ENCODE results near the gene OGFOD3.
"Not testable (repeated sequence)": the region's sequence is repeated elsewhere in the genome, so short reads cannot be mapped to it uniquely, and the experiment has no call there.

Gene OGFOD3

GRCh38 chr17:82386255-82386831 is 32.0 kb downstream of the OGFOD3 start:
- DNase-seq, result no peak

GRCh38 chr17:82385559-82386254 is 32.7 kb downstream of the OGFOD3 start:
- no peak for DNase-seq

DNA sequence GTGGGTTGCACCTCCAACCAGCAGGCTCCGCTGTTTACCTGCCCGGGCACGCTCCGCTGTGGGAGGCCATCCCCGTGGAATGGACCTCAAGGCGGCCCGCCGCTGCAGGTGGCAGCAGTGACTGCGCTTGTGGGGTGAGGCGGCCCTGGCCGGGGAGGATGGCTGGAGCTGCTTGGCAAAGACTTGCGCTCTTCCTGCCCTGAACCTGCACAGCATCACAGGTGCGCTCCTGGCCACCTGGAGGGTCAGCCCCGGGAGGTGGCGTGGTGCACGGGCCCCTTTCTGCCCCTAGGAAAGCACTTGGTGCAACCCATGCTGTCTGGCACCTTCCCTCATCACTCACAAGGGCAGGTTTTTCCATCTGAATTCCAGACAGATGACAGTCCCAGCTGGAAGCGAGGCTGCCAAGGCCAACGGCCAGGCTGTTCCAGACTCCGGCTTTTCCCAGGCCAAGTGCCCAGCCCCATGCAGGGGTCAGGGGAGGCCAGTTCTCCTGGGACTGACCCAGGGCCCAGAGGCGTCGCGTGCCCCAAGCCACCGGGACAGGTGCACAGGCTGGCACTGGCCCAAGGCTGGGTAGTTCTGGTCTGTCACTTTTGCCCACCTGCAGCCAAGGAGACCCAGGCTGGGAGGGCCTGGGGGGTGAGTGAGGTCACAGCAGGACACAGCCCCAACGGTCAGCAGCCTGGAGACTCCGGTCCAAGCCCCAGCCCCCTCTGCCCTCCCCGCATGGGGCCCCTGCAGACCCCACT is 33.5 kb downstream of the OGFOD3 start:
- DNase-seq, result no peak

DNA sequence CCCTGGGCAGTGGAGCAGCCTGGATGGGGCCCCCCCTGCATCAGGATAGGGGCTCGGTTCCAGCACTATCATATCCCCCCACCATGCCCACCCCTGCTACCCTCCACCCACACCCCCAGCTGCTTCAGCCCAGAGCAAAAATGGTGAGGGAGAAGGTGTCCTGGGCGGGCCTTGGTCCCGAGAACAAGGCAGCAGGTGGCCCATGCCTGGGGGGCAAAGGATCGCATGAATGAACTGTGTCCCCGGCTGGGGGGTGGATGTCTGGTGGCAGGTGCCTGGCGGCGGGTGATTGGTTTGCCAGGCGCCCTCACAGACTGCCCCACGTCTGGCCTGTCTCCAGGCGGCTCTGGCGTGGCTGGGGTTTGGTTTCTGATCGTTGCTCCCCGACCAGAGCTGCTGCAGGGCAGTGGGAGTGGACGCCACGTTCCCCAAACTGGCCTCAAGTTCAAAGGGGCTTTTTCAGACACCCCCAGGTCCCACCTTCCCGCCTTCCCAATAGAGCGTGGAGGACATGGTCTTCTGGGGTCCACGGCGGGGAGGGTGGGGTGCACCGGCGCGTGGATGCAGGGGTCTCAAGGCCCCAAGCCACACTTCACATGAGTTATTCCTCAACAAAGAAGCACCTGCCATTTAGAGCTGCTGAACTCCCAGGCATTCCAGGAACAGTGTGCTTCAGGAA is 34.2 kb downstream of the OGFOD3 start:
- DNase-seq, result no peak

- no peak for DNase-seq
These were observed 35.0 kb downstream of the OGFOD3 start for GRCh38 chr17:82383411-82383810.

GRCh38 chr17:82382933-82383255 is 35.5 kb downstream of the OGFOD3 start:
- no peak for DNase-seq

DNA sequence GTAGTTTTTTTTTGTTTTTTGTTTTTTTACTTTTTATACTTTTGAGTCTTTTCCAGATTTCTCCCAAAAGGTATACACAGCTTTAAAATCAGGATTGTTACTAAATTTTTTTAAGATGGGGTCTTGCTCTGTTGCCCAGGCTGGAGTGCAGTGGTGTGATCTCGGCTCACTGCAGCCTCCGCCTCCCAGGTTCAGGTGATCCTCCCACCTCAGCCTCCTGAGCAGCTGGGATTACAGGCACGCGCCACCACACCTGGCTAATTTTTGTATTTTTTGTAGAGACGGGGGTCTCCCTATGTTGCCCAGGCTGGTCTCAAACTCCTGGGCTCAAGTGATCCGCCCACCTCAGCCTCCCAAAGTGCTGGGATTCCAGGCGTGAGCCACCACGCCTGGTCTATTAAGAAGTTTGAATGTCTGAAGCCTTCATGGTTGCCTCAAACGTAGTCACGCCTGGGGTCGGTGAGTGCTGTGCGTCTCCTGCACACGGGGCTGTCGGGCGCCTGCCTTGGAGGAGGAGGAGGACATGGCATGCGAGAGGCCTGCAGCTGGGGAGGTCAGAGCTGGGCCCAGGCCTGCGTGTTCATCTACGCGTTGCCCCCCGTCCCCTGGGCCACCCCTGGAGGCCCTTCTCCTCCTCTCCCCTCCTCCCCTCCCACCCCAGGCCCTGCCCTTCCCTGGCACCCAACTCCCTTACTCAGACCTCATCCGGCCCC is 36.0 kb downstream of the OGFOD3 start:
- DNase-seq, result not testable (repeated sequence)

DNA sequence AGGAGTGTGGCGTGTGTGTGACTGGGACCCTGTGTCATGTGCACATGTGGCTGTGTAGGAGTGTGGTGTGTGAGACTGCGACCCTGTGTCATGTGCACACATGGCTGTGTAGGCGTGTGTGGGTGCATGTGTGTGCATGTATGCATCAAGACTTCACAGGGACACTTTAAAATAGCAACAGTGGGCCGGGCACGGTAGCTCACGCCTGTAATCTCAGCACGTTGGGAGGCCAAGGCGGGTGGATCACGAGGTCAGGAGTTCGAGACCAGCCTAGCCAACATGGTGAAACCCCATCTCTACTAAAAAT is 36.7 kb downstream of the OGFOD3 start:
- DNase-seq, result not testable (repeated sequence)

DNA sequence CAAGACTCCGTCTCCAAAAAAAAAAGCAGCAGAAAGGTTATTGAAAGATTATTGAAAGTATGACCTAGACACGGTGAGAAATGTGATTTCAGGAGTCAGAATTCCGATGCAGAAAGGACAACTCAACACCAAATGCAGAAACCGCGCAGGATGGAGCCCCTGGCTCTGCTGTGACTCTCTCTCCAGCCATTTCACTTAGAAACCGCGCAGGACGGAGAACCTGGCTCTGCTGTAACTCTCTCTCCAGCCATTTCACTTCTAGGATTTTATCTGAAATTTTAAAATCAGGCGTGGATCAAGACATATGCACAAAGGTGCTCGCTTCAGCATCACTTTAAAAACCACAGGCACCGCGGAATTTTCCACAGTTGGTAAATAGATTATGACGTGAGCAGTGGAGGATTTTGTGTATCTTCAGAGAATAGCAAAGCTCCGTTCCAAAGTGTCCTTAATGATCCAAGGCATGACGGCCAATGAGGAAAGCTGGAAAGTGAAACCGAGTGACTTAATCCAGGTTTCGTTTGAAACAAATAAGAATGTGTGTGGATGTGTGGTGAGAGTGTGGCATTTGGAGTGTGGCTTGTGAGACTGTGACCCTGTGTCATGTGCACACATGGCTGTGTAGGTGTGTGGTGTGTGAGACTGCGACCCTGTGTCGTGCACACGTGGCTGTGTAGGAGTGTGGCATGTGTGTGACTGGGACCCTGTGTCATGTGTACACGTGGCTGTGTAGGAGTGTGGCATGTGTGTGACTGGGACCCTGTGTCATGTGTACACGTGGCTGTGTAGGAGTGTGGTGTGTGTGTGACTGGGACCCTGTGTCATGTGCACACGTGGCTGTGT is 37.3 kb downstream of the OGFOD3 start:
- no peak for DNase-seq

DNA sequence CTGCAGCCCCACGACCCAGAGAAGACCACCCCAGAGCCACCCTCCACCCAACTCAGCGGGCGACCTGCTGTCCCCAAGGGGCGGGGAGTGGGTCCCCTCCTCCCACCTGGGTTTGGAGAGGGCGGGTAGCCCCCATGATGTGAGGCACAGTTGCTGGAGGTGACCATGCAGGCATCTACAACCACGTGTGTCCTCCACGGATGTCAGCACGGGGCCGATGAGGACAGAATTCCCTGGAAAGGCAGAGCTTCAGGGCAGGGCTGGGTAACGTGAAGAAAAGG is 39.7 kb downstream of the OGFOD3 start:
- no peak for DNase-seq

- no peak for DNase-seq
These were observed 40.3 kb downstream of the OGFOD3 start for GRCh38 chr17:82377924-82378740.

DNA sequence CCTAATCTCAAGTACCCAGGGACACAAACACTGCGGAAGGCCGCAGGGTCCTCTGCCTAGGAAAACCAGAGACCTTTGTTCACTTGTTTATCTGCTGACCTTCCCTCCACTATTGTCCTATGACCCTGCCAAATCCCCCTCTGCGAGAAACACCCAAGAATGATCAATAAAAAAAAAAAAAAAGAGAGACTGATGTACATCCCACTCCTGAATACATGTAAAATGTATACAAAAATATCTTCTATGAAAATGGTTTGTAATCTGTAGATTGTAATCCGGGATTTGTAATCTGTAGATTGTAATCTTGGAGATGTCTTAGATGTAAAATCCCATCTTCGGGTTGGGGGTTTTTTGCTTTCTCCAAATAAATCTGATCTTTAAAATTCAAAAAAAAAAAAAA is 41.1 kb downstream of the OGFOD3 start:
- not testable (repeated sequence) for DNase-seq

GRCh38 chr17:82376042-82376730 is 42.2 kb downstream of the OGFOD3 start:
- DNase-seq, result no peak

DNA sequence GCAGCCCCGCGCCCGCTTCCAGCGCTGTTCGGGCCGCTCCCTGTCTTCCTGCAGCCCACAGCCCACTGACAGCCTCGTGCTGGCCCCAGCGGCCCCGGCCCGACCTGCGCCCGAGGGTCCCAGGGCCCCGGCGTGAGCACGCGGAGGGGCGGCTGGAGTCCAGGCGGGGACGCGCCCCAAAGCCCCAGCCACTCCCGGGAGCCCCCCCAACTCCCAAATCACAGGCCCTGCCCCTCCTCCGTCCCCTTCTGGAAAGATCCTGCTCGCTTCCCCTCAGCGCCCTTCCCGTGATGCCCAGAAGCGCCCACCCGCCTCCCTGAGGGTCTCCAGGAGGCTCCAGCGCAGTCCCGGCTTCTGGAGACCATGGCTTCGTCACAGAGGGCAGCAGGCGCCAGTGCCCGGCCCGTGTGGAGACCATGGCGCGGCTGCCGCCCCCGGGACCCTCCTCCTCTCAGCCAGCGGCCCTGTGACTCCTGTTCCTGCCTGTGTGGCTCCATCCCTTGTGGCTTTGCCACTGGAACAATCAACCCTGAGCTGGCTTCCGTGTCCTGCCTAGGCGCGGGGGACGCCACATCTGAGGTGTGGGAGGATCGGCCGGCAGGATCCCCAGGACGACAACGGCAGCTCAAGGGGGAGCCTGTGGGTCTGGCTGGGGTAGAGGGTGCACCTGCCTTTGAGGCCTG is 42.9 kb downstream of the OGFOD3 start:
- no peak for DNase-seq

DNA sequence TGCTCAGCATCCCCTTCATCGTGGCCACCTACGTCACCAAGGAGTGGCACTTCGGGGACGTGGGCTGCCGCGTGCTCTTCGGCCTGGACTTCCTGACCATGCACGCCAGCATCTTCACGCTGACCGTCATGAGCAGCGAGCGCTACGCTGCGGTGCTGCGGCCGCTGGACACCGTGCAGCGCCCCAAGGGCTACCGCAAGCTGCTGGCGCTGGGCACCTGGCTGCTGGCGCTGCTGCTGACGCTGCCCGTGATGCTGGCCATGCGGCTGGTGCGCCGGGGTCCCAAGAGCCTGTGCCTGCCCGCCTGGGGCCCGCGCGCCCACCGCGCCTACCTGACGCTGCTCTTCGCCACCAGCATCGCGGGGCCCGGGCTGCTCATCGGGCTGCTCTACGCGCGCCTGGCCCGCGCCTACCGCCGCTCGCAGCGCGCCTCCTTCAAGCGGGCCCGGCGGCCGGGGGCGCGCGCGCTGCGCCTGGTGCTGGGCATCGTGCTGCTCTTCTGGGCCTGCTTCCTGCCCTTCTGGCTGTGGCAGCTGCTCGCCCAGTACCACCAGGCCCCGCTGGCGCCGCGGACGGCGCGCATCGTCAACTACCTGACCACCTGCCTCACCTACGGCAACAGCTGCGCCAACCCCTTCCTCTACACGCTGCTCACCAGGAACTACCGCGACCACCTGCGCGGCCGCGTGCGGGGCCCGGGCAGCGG is 43.6 kb downstream of the OGFOD3 start:
- no peak for DNase-seq

DNA sequence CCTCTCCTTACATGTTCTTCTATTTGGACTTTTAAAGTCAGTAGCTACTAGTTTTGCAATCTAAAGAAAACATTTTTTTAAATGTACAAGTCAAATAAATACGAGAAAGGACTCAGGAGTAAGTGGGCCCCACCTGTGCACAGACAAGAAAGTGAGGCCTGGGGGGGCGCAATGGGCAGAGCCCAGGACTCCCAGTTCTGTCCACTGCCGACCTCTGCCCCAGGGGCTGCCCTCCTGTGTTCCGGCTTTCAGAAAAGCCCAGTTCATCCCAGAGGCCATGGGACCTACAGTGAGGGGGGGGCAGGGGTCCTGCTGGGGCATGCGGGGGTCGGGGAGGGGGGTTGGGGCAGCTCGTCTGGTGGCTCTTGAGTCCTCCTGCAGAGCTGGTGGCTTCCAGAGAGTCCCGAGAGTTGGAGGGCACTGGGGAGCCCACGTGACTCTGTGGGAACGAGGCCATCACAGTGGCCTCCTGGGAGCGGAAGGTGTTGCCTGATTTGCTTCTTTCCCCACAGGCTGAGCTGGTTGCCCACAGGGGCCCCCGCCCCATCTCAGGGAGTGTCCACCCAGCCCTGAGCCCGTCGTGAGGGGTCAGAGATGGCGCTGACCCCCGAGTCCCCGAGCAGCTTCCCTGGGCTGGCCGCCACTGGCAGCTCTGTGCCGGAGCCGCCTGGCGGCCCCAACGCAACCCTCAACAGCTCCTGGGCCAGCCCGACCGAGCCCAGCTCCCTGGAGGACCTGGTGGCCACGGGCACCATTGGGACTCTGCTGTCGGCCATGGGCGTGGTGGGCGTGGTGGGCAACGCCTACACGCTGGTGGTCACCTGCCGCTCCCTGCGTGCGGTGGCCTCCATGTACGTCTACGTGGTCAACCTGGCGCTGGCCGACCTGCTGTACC is 44.4 kb downstream of the OGFOD3 start:
- no peak for DNase-seq

- not testable (repeated sequence) for DNase-seq
These were observed 45.3 kb downstream of the OGFOD3 start for GRCh38 chr17:82373072-82373452.

DNA sequence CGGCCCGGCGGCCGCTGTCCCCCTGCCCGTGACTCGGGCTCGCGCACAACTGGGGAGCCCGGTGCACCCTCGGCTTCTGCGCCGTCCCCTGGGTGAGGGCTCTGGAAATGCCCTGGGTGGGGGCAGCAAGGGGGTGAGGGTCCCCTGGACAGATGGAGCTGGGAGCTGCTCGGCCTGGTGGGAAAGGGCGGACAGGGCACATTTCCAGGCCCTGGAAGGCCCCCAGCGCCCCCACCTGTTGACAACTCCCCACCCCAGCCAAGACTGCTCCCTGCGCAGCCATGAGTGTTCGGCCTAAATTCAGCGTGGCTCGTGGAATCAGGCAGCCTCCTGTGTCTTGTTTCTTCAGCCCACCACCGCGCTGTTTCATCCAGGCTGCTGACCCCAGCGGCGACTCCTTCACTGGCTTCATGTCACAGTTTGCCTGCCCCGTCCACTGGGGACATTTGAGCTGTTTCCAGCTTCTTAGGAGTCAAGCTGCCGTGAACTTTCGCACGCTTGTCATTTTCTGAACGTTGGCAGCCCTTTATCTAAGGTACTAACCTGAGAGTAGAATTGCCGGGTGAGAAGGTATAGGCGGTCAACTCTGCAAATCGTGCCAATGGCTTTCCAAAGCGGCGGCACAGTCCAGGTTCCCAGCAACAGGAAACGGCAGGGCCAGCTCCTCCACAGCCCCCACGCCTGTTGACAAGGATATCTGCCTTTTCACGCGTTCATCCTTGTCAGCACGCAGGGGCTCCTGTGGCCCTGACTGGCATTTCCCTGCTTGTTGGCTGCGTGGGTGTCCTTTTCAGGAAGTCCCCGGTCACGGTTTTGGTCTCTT is 45.9 kb downstream of the OGFOD3 start:
- DNase-seq, result no peak
